Endothelial cell of umbilical vein (primary cell): Measurements from ENCODE around the gene ADGRB2. TPM values are rescaled to one million over a fixed set of nuclear protein-coding genes. Genes with fewer than 3 reads are reported as not detected.

ENCODE experiments used
- BruUV-seq: library from RNA; stranded (reverse); fragments of 400-500 nt; replicated peaks from 2 replicates; lab custom pipeline; 2021; lab: Mats Ljungman, UMichigan
- CTCF ChIA-PET: fragments of 300-600, 350-600 bp; sonication (Branson Sonifier 250); formaldehyde crosslinking; loops from one replicate; lab custom pipeline; 2021; ENCODE audit warnings: antibody characterized with exemption, inconsistent platforms; lab: Charles Lee
- POLR2A ChIA-PET: fragments of 300-600, 350-600 bp; sonication (Branson Sonifier 250); formaldehyde crosslinking; loops from one replicate; lab custom pipeline; 2021; ENCODE audit warnings: antibody characterized with exemption, inconsistent platforms; lab: Charles Lee
- DNase-seq: peaks from one replicate; pipeline ENCODE4 v3.0.0-alpha.2; 2011; ENCODE audit warnings: low read depth, low spot score
- FAIRE-seq: peaks from 2 replicates; lab custom pipeline; 2011; peaks lifted over from hg19 to GRCh38; lab: Jason Lieb, UNC
- H2AFZ ChIP-seq: 2 replicates; pipeline ENCODE4 v1.6.0; 2012; ENCODE audit warnings: low read depth, low read length, control low read depth, inconsistent platforms
- H3K27ac ChIP-seq: 2 replicates; pipeline ENCODE4 v1.5.1; 2011; ENCODE audit warnings: low read depth, mild to moderate bottlenecking, control low read depth, low read length, moderate library complexity; ENCODE audit not compliant: insufficient read depth
- H3K27me3 ChIP-seq, 2 experiments: 2 replicates each; pipeline versions ENCODE4 v1.6.0 to v1.6.1; 2011; ENCODE audit warnings: low read length in 2 of 2, mixed read lengths in 1 of 2; ENCODE audit not compliant: control insufficient read depth in 2 of 2, insufficient read depth in 2 of 2
- H3K36me3 ChIP-seq, 2 experiments: 2 replicates in 1 of 2; 3 replicates in 1 of 2; pipeline ENCODE4 v1.5.1; 2011; ENCODE audit warnings: low read length in 2 of 2, mild to moderate bottlenecking in 1 of 2, moderate library complexity in 1 of 2; ENCODE audit not compliant: control insufficient read depth in 2 of 2, insufficient read depth in 2 of 2; ENCODE audit errors: extremely low read depth in 1 of 2
- H3K4me1 ChIP-seq: 3 replicates; pipeline ENCODE4 v1.5.1; 2011; ENCODE audit warnings: mild to moderate bottlenecking, low read length; ENCODE audit not compliant: control insufficient read depth, insufficient read depth; ENCODE audit errors: extremely low read depth
- H3K4me2 ChIP-seq: 2 replicates; pipeline ENCODE4 v1.6.1; 2011; ENCODE audit warnings: low read length, control low read depth, mixed read lengths; ENCODE audit not compliant: insufficient read depth
- H3K4me3 ChIP-seq, 3 experiments: fragments of 200-600 bp in 1 of 3; sonication (generic), shearing (Covaris generic) in 1 of 3; replicated peaks in 1 of 3; 2 replicates each; pipeline ENCODE4 v1.5.1; 2011 to 2016; ENCODE audit warnings: control low read depth in 3 of 3, low read length in 3 of 3, mild to moderate bottlenecking in 2 of 3, inconsistent platforms in 1 of 3, low read depth in 1 of 3, moderate library complexity in 1 of 3; ENCODE audit not compliant: insufficient read depth in 1 of 3
- H3K79me2 ChIP-seq: 2 replicates; pipeline ENCODE4 v1.6.0; 2012; ENCODE audit warnings: low read length, inconsistent platforms; ENCODE audit not compliant: control insufficient read depth, insufficient read depth
- H3K9ac ChIP-seq: replicated peaks from 2 replicates; pipeline ENCODE3; 2011; ENCODE audit warnings: low read length, control low read depth; ENCODE audit not compliant: insufficient read depth; ENCODE audit errors: extremely low read depth
- H3K9me1 ChIP-seq: replicated peaks from 3 replicates; pipeline ENCODE4 v1.6.0; 2011; ENCODE audit warnings: mild to moderate bottlenecking, low read length; ENCODE audit not compliant: control insufficient read depth, insufficient read depth; ENCODE audit errors: extremely low read depth
- H3K9me3 ChIP-seq: replicated peaks from 2 replicates; pipeline ENCODE4 v1.5.1; 2012; ENCODE audit warnings: low read length, inconsistent platforms; ENCODE audit not compliant: control insufficient read depth, insufficient read depth
- H4K20me1 ChIP-seq: replicated peaks from 2 replicates; pipeline ENCODE3; 2011; ENCODE audit warnings: mild to moderate bottlenecking, low read length; ENCODE audit not compliant: control insufficient read depth, insufficient read depth; ENCODE audit errors: extremely low read depth
- EZH2 ChIP-seq: IDR thresholded peaks from 2 replicates; pipeline ENCODE4 v1.6.1; 2012; ENCODE audit warnings: borderline replicate concordance, low read depth, mild to moderate bottlenecking, moderate library complexity, low read length, inconsistent platforms; ENCODE audit not compliant: severe bottlenecking
- FOS ChIP-seq: IDR thresholded peaks from 2 replicates; pipeline ENCODE4 v1.6.1; 2011; ENCODE audit warnings: mild to moderate bottlenecking, low read length, moderate library complexity, borderline replicate concordance; ENCODE audit not compliant: insufficient read depth
- GATA2 ChIP-seq: IDR thresholded peaks from 2 replicates; pipeline ENCODE4 v1.7.0; 2011; ENCODE audit warnings: low read depth, mild to moderate bottlenecking, moderate library complexity, mixed read lengths, low read length; ENCODE audit not compliant: insufficient read length, insufficient read depth
- JUN ChIP-seq: IDR thresholded peaks from 2 replicates; pipeline ENCODE4 v1.6.1; 2011; ENCODE audit warnings: borderline replicate concordance, low read depth; ENCODE audit not compliant: insufficient read length, insufficient read depth
- MYC ChIP-seq: IDR thresholded peaks from one replicate; pipeline ENCODE4 v1.6.1; 2011; ENCODE audit warnings: mild to moderate bottlenecking, low read depth, low read length
- POLR2A ChIP-seq: IDR thresholded peaks from 2 replicates; pipeline ENCODE4 v1.6.1; 2012; ENCODE audit warnings: low read depth, mild to moderate bottlenecking, control low read depth, low read length
- POLR2AphosphoS5 ChIP-seq: IDR thresholded peaks from 2 replicates; pipeline ENCODE4 v1.6.1; 2012; ENCODE audit warnings: low read depth, mild to moderate bottlenecking, control low read depth, low read length, moderate library complexity; ENCODE audit not compliant: insufficient read depth
- dilution Hi-C: fragments of 300-500 bp; cut with MboI; formaldehyde crosslinking; loops from one replicate; pipeline ENCODE4 v1.15.0; 2019; ENCODE audit warnings: low sequenced_read_pairs; ENCODE audit not compliant: extremely low pct_ligation_motif_present
- intact Hi-C: fragments of 100-400 bp; cut with micrococcal nuclease; formaldehyde crosslinking; loops from one replicate; pipeline ENCODE4 v1.10.0; 2022
- polyA plus RNA-seq, 4 experiments: library from polyadenylated mRNA; depleted of rRNA in 3 of 4; stranded (reverse) in 3 of 4; unstranded in 1 of 4; fragments of >200 nt; gene quantifications; 2 replicates each; pipeline versions ENCODE4 v1.2.1 to v1.2.3, GENCODE V29; 2011 to 2012; ENCODE audit warnings: missing spikeins in 1 of 4
- total RNA-seq: library from RNA; stranded (reverse); gene quantifications from 2 replicates; pipeline ENCODE4 v1.2.3, GENCODE V29; 2021
- TF ChIP-seq, protein P1 (sequence below), 2 donors: IDR thresholded peaks; 1 replicate in 1 of 2; 2 replicates in 1 of 2; pipeline ENCODE4 v1.5.1; 2011; ENCODE audit warnings: low read length in 2 of 2, mild to moderate bottlenecking in 2 of 2, moderate library complexity in 2 of 2, control low read depth in 1 of 2, inconsistent platforms in 1 of 2, low read depth in 1 of 2; ENCODE audit not compliant: insufficient read depth in 1 of 2; ENCODE audit errors: extremely low read depth in 1 of 2
- TF ChIP-seq, protein P2 (sequence below): IDR thresholded peaks from 2 replicates; pipeline ENCODE4 v1.6.1; 2011; ENCODE audit not compliant: insufficient read depth, insufficient read length

ADGRB2 gene
- total and polyA plus RNA-seq, 2 donors (not counting 3 experiments of a cell fraction or from before 2014, with no cell fraction given) = 1.3 to 1.5 TPM

DNA sequence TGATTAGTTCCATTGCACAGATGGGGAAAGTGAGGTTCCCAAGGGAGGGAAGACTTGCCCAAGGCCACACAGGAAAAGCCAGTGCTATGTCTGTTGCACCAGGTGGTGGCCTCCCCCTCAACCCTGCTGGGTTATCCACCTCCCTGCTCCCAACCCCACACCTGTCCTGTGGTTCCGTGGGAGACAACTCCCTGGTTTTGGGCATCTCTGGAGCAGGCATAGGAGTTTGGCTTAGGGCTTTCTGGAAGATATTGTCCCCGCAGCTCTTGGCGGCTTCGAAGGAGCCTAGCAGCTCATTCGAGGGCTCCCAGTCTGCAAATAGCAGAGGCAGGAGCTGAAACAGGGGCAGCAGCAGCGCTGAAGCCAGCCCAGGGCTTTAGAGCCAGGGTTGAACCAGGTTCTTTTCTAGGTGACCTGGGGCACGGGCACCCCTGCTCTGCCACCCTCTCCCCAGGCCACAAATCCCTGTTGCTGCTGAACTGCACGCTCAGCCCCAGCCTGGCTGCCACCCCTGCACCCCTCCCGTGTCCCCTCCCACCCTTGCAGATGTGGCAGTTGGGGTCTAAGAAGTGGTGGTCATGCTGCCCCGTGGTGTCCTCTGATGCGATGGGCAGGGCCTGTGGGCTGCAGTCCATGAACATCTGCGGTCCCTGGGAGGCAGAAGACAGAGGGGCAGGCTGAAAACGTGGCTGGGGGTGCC is 29.6 kb upstream of the ADGRB2 start:
- POLR2A ChIA-PET = no interaction called here
- BruUV-seq = no TSS peak
- FAIRE-seq = no peak
- H3K4me2 ChIP-seq = no peak overlapping the region
- no peaks in the 10 kb centered on the region for H4K20me1 ChIP-seq
- CTCF ChIA-PET = interaction anchor here (5.6 kb wide), 1 partner anchor 171 kb away, joined by 62 read pairs; no protein-coding TSS in a partner anchor
- H3K9ac ChIP-seq = no peak overlapping the region
- no peaks in the 10 kb centered on the region for H3K27me3 ChIP-seq
- no peak overlapping the region for H3K4me3 ChIP-seq
- H2AFZ ChIP-seq = no peak overlapping the region
- no peak for DNase-seq
- H3K79me2 ChIP-seq = peaks cover 38% of the 10 kb centered on the region
- H3K9me1 ChIP-seq = no peaks in the 10 kb centered on the region
- H3K27ac ChIP-seq = no peak overlapping the region
- H3K4me1 ChIP-seq = peaks cover 24% of the 10 kb centered on the region
- no peaks in the 10 kb centered on the region for H3K9me3 ChIP-seq
- dilution Hi-C loops (no loop called here), intact Hi-C loops (no loop called here)
- no peaks in the 10 kb centered on the region for H3K36me3 ChIP-seq
- no peak for TF ChIP-seq EZH2
- no peak for TF ChIP-seq POLR2A
- TF ChIP-seq, protein P1, sequence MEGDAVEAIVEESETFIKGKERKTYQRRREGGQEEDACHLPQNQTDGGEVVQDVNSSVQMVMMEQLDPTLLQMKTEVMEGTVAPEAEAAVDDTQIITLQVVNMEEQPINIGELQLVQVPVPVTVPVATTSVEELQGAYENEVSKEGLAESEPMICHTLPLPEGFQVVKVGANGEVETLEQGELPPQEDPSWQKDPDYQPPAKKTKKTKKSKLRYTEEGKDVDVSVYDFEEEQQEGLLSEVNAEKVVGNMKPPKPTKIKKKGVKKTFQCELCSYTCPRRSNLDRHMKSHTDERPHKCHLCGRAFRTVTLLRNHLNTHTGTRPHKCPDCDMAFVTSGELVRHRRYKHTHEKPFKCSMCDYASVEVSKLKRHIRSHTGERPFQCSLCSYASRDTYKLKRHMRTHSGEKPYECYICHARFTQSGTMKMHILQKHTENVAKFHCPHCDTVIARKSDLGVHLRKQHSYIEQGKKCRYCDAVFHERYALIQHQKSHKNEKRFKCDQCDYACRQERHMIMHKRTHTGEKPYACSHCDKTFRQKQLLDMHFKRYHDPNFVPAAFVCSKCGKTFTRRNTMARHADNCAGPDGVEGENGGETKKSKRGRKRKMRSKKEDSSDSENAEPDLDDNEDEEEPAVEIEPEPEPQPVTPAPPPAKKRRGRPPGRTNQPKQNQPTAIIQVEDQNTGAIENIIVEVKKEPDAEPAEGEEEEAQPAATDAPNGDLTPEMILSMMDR (IDR thresholded peaks at IDR 0.05; ENCODE audit: extremely low read depth in 1 of 2, insufficient read depth in 1 of 2, low read depth in 1 of 2, low read length in 2 of 2) = no peak
- TF ChIP-seq, protein P2, sequence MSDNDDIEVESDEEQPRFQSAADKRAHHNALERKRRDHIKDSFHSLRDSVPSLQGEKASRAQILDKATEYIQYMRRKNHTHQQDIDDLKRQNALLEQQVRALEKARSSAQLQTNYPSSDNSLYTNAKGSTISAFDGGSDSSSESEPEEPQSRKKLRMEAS = no peak
- TF ChIP-seq POLR2AphosphoS5 = no peak
- no peak for TF ChIP-seq MYC
- TF ChIP-seq JUN = no peak
- no peak for TF ChIP-seq GATA2
- TF ChIP-seq FOS = no peak
